AG04450 (cell line): ENCODE results near the gene FREM1. TPM values are rescaled to one million over a fixed set of nuclear protein-coding genes. Genes with fewer than 3 reads are reported as not detected.

Source experiments
- CTCF ChIA-PET: fragments of 300-600, 350-600 bp; formaldehyde crosslinking; extraction: SDS; loops from one replicate; lab custom pipeline; 2022; ENCODE audit warnings: antibody characterized with exemption, inconsistent platforms; lab: Charles Lee
- POLR2A ChIA-PET: fragments of 350-600 bp; formaldehyde crosslinking; extraction: SDS; loops from one replicate; lab custom pipeline; 2021; ENCODE audit warnings: antibody characterized with exemption, inconsistent platforms; lab: Yijun Ruan, JAX
- DNase-seq: peaks from one replicate; pipeline ENCODE4 v3.0.0-alpha.2; 2011; ENCODE audit warnings: low read depth, low spot score
- H3K27ac ChIP-seq: one replicate; pipeline ENCODE4 v1.5.1; 2012; ENCODE audit warnings: low read depth, low read length, control low read depth
- H3K27me3 ChIP-seq: one replicate; pipeline ENCODE4 v1.6.0; 2012; ENCODE audit warnings: low read length; ENCODE audit not compliant: control insufficient read depth, insufficient read depth
- H3K4me3 ChIP-seq: 2 replicates; pipeline ENCODE4 v1.5.1; 2011; ENCODE audit warnings: mild to moderate bottlenecking, low read depth, low read length, control low read depth
- H3K9me3 ChIP-seq: 2 replicates; pipeline ENCODE4 v1.5.1; 2012; ENCODE audit warnings: low read length; ENCODE audit not compliant: control insufficient read depth, insufficient read depth
- polyA plus RNA-seq: library from polyadenylated mRNA; depleted of rRNA; stranded (reverse); fragments of >200 nt; gene quantifications from 2 replicates; pipeline ENCODE4 v1.2.3, GENCODE V29; 2011
- TF ChIP-seq, protein P1 (sequence below): IDR thresholded peaks from 2 replicates; pipeline ENCODE4 v1.5.1; 2011; ENCODE audit warnings: low read depth, low read length, control low read depth, inconsistent platforms

FREM1 gene
- polyA plus RNA-seq, 1 experiment: not detected

DNA sequence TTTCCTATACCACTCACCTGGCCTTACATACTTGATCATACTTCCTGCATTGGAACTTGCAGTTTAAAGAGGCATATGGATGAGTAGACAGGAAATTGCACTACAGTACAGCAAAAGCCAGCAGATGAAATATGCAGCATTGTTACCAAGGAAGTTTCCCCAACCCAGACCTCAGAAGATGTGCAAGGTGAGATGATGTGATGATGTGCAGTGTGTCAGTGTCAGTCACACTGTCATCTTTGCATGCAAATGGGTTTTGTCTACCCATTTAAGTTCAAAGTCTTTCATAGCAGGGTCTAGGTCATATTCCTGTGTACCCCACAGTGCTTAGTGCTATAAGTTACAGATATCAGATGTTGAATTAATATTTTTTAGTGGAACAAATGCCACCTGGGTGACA lies 98.4 kb downstream of the FREM1 start:
- CTCF ChIA-PET: no interaction called here

DNA sequence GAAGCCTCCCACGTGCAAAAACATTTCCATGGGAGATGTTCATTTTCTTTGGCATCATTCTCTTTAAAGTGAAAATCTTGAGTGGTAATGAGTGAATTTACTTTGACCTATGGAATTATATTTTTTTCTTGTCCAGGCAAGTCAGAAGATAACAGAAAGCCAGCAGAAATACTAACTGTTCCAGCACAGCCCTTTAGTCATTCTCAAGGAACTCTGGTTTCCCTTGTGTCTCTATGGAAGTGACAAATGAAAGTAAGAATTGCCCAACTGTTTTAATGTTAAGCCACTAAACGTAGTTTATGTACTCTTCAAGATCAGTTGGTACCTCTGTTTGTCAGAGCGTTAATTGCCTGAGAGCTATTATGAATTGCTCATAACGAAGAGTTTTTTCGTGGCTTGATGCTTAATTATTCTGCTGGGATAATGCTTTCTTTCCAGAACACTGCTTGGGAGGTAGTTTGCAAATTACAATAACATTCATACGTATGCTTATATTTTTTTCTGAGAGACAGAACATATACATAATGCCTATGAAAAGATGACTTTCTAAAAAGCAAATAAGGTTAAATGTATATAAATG lies 103.2 kb downstream of the FREM1 start:
- H3K27ac ChIP-seq: no peak overlapping the region
- no peaks in the 10 kb centered on the region for H3K9me3 ChIP-seq
- no peaks in the 10 kb centered on the region for H3K27me3 ChIP-seq
- CTCF ChIA-PET: no interaction called here
- no peak overlapping the region for H3K4me3 ChIP-seq
- TF ChIP-seq, protein P1, sequence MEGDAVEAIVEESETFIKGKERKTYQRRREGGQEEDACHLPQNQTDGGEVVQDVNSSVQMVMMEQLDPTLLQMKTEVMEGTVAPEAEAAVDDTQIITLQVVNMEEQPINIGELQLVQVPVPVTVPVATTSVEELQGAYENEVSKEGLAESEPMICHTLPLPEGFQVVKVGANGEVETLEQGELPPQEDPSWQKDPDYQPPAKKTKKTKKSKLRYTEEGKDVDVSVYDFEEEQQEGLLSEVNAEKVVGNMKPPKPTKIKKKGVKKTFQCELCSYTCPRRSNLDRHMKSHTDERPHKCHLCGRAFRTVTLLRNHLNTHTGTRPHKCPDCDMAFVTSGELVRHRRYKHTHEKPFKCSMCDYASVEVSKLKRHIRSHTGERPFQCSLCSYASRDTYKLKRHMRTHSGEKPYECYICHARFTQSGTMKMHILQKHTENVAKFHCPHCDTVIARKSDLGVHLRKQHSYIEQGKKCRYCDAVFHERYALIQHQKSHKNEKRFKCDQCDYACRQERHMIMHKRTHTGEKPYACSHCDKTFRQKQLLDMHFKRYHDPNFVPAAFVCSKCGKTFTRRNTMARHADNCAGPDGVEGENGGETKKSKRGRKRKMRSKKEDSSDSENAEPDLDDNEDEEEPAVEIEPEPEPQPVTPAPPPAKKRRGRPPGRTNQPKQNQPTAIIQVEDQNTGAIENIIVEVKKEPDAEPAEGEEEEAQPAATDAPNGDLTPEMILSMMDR: no peak
- POLR2A ChIA-PET: no interaction called here
- no peak for DNase-seq

More for the DNA sequence above, 98.4 kb downstream of the FREM1 start:
- POLR2A ChIA-PET: no interaction called here
- Histone ChIP-seq H3K4me3 (no peak overlapping the region), H3K27ac (no peak overlapping the region), H3K27me3 (no peaks in the 10 kb centered on the region), H3K9me3 (no peaks in the 10 kb centered on the region)
- TF ChIP-seq, protein P1: no peak
- no peak for DNase-seq

DNA sequence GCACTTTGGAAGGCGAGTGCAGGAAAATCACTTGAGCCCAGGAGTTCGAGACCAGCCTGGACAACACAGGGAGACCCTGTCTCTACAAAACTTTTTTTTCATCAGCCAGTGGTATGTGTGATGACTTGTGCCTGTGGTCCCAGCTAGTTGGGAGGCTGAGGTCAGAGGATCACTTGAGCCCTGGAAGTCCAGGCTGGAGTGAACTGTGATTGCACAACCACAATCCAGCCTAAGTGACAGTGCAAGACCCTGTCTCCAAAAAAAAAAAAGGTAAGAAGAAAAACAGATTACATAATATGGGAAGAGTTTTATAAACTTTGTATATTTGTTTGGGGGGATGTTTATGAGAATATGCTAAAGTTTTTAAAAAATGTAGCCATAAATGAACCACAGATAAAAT lies 111.2 kb downstream of the FREM1 start:
- POLR2A ChIA-PET: no interaction called here
- Histone ChIP-seq H3K4me3 (no peak overlapping the region), H3K27me3 (no peaks in the 10 kb centered on the region), H3K27ac (no peak overlapping the region), H3K9me3 (no peaks in the 10 kb centered on the region)
- CTCF ChIA-PET: no interaction called here
- TF ChIP-seq, protein P1: no peak
- no peak for DNase-seq

DNA sequence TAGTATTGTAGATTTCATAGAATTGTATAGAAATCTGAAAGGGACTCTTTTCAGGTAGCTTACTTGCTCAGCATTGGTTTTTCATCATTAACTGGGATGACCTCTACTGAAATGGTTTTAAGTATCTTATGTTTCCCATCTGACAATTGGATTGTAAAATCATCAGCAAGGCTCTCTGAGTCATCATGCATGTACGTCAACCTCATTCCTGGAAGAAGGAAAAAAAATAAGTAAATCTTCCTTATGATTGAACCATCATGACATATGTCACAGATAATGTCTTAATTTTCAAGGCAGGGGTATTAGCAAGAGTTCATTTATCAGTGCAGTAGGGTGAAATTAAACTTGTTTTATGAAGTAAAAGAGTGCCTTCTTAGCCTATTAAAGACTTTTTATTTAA lies 112.8 kb downstream of the FREM1 start:
- DNase-seq: no peak
- CTCF ChIA-PET: no interaction called here
- POLR2A ChIA-PET: no interaction called here
- Histone ChIP-seq H3K4me3 (no peak overlapping the region), H3K27ac (no peak overlapping the region), H3K27me3 (no peaks in the 10 kb centered on the region), H3K9me3 (no peaks in the 10 kb centered on the region)
- TF ChIP-seq, protein P1: no peak

DNA sequence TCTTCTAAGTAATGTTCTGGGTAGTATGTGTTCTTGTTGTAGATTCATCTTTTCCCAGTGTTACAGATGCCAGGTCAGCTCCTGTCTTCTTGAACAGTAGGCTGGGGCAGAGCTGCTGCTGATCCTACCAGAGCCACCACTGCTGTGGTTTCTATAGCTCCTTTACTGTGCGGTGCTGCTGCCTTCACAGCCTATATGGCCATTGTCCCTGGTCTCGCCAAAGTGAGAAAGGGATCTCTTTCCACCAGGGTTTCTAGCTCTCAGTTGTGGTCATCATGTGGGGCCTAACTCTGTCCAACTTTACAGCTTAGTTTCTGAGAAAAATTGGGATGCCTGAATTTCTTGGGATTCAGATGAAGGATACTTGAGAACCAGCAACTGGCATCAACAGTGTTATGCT lies 116.8 kb downstream of the FREM1 start:
- CTCF ChIA-PET: no interaction called here
- H3K4me3 ChIP-seq: no peak overlapping the region
- TF ChIP-seq, protein P1: no peak
- H3K27me3 ChIP-seq: no peaks in the 10 kb centered on the region
- no peak for DNase-seq
- no peak overlapping the region for H3K27ac ChIP-seq
- H3K9me3 ChIP-seq: no peaks in the 10 kb centered on the region
- POLR2A ChIA-PET: no interaction called here
